Activated B cell treated with CpG ODN at 0.5 μM for 24 hours (primary cell): ENCODE data around the gene ACO1. TPM values are rescaled to one million over a fixed set of nuclear protein-coding genes. Genes with fewer than 3 reads are reported as not detected.

Experiments used
- ATAC-seq: fragments of 200-7000 bp; cut with Tn5 transposase; one replicate; pipeline ENCODE4 v1.10.0; 2021; ENCODE audit warnings: low read depth, mild to moderate bottlenecking, moderate library complexity
- CTCF ChIA-PET: fragments of 350-600 bp; sonication (Branson Sonifier 250); formaldehyde crosslinking; loops from one replicate; lab custom pipeline; 2021; ENCODE audit warnings: antibody characterized with exemption; lab: Charles Lee
- POLR2A ChIA-PET: fragments of 350-600 bp; sonication (Branson Sonifier 250); formaldehyde crosslinking; loops from one replicate; lab custom pipeline; 2021; ENCODE audit warnings: antibody characterized with exemption; lab: Charles Lee
- DNase-seq: peaks from one replicate; pipeline ENCODE4 v3.0.0; 2022
- H3K27ac Mint-ChIP-seq: one replicate; pipeline ENCODE4 v1.8.0; 2020; ENCODE audit warnings: mixed read lengths
- H3K27me3 Mint-ChIP-seq: one replicate; pipeline ENCODE4 v1.8.0; 2021; ENCODE audit warnings: mixed read lengths
- H3K36me3 Mint-ChIP-seq: one replicate; pipeline ENCODE4 v1.8.0; 2021; ENCODE audit warnings: low read depth, mixed read lengths
- H3K4me1 Mint-ChIP-seq: one replicate; pipeline ENCODE4 v1.8.0; 2021; ENCODE audit warnings: mixed read lengths
- H3K4me3 Mint-ChIP-seq: one replicate; pipeline ENCODE4 v1.8.0; 2020; ENCODE audit warnings: mild to moderate bottlenecking, mixed read lengths
- H3K9me3 Mint-ChIP-seq: one replicate; pipeline ENCODE4 v1.8.0; 2020; ENCODE audit warnings: mixed read lengths
- CTCF ChIP-seq: fragments of 200-600 bp; IDR thresholded peaks from one replicate; pipeline ENCODE4 v1.8.0; 2022; ENCODE audit warnings: antibody characterized with exemption, mild to moderate bottlenecking
- intact Hi-C: fragments of 100-400 bp; cut with micrococcal nuclease; formaldehyde crosslinking; loops from one replicate; pipeline ENCODE4 v1.15.1; 2024
- total RNA-seq: library from RNA; stranded (reverse); gene quantifications from 2 replicates; pipeline ENCODE4 v1.2.3, GENCODE V29; 2022

The ACO1 gene
- total RNA-seq, 1 donor from 2014 or later = 10.4 TPM

GRCh38 chr9:32431196-32431595 lies 46.8 kb downstream of the ACO1 start:
- CTCF ChIA-PET = interaction anchor here (2.5 to 5.3 kb wide), 2 partner anchors 47 to 53 kb away, joined by 16 to 83 read pairs; partner anchors contain the start of gene ACO1
- H3K9me3 Mint-ChIP-seq = no peaks in the 10 kb centered on the region
- H3K36me3 Mint-ChIP-seq = peaks cover 50% of the 10 kb centered on the region
- H3K4me1 Mint-ChIP-seq = no peaks in the 10 kb centered on the region
- no peak overlapping the region for H3K4me3 Mint-ChIP-seq
- TF ChIP-seq CTCF = no peak
- no peak for DNase-seq
- POLR2A ChIA-PET = no interaction called here
- no peak overlapping the region for H3K27ac Mint-ChIP-seq
- intact Hi-C loops = no loop called here
- ATAC-seq = no peak
- H3K27me3 Mint-ChIP-seq = no peaks in the 10 kb centered on the region

- Mint-ChIP-seq H3K36me3 (peaks cover 51% of the 10 kb centered on the region), H3K27me3 (no peaks in the 10 kb centered on the region), H3K9me3 (no peaks in the 10 kb centered on the region), H3K27ac (no peak overlapping the region), H3K4me1 (no peaks in the 10 kb centered on the region), H3K4me3 (no peak overlapping the region)
- POLR2A ChIA-PET = interaction anchor here (1.2 kb wide), 1 partner anchor 48 kb away, joined by 4 read pairs; the partner anchor contains the start of gene ACO1
- intact Hi-C loops = loop anchor here (1.0 to 2.0 kb wide), 2 partner anchors 53 to 141 kb away; partner anchors contain the start of gene NDUFB6
- ATAC-seq (peak; percentile 52), DNase-seq (no peak)
- TF ChIP-seq CTCF = no peak
- CTCF ChIA-PET = interaction anchor here (0.9 to 5.3 kb wide), 6 partner anchors 8 to 150 kb away, joined by 3 to 83 read pairs (median 4); partner anchors contain the start of gene ACO1
These were observed 47.6 kb downstream of the ACO1 start for GRCh38 chr9:32431940-32432555.

GRCh38 chr9:32434892-32435291 lies 50.4 kb downstream of the ACO1 start:
- CTCF ChIA-PET = interaction anchor here (5.3 kb wide), 1 partner anchor 57 kb away, joined by 83 read pairs; no protein-coding TSS in a partner anchor

GRCh38 chr9:32441678-32442077 lies 57.2 kb downstream of the ACO1 start:
- H3K4me3 Mint-ChIP-seq = no peak overlapping the region
- no peaks in the 10 kb centered on the region for H3K9me3 Mint-ChIP-seq
- ChIA-PET CTCF (no interaction called here), POLR2A (no interaction called here)
- DNase-seq (no peak), ATAC-seq (no peak)
- peaks cover 72% of the 10 kb centered on the region for H3K36me3 Mint-ChIP-seq
- H3K27me3 Mint-ChIP-seq = no peaks in the 10 kb centered on the region
- intact Hi-C loops = no loop called here
- TF ChIP-seq CTCF = no peak
- no peak overlapping the region for H3K27ac Mint-ChIP-seq
- no peaks in the 10 kb centered on the region for H3K4me1 Mint-ChIP-seq

More at GRCh38 chr9:32434892-32435291, 50.4 kb downstream of the ACO1 start:
- ATAC-seq (no peak), DNase-seq (no peak)
- POLR2A ChIA-PET = no interaction called here
- no peak overlapping the region for H3K4me3 Mint-ChIP-seq
- H3K9me3 Mint-ChIP-seq = no peaks in the 10 kb centered on the region
- no peak overlapping the region for H3K27ac Mint-ChIP-seq
- TF ChIP-seq CTCF = no peak
- H3K36me3 Mint-ChIP-seq = peaks cover 58% of the 10 kb centered on the region
- H3K4me1 Mint-ChIP-seq = no peaks in the 10 kb centered on the region
- H3K27me3 Mint-ChIP-seq = no peaks in the 10 kb centered on the region
- intact Hi-C loops = no loop called here

GRCh38 chr9:32442433-32442832 lies 58.0 kb downstream of the ACO1 start:
- DNase-seq (no peak), ATAC-seq (no peak)
- H3K27me3 Mint-ChIP-seq = no peaks in the 10 kb centered on the region
- CTCF ChIA-PET = no interaction called here
- TF ChIP-seq CTCF = no peak
- no peak overlapping the region for H3K27ac Mint-ChIP-seq
- no peak overlapping the region for H3K4me3 Mint-ChIP-seq
- H3K9me3 Mint-ChIP-seq = no peaks in the 10 kb centered on the region
- POLR2A ChIA-PET = no interaction called here
- no peaks in the 10 kb centered on the region for H3K4me1 Mint-ChIP-seq
- intact Hi-C loops = no loop called here
- H3K36me3 Mint-ChIP-seq = peaks cover 76% of the 10 kb centered on the region
